Measurements from ENCODE around the gene PI4K2A. TPM values are rescaled to one million over a fixed set of nuclear protein-coding genes. Genes with fewer than 3 reads are reported as not detected.

PI4K2A gene
- total and polyA plus RNA-seq, 2 donors (not counting 1 experiment from before 2014, with no cell fraction given): 7.9 to 17.7 TPM

DNA sequence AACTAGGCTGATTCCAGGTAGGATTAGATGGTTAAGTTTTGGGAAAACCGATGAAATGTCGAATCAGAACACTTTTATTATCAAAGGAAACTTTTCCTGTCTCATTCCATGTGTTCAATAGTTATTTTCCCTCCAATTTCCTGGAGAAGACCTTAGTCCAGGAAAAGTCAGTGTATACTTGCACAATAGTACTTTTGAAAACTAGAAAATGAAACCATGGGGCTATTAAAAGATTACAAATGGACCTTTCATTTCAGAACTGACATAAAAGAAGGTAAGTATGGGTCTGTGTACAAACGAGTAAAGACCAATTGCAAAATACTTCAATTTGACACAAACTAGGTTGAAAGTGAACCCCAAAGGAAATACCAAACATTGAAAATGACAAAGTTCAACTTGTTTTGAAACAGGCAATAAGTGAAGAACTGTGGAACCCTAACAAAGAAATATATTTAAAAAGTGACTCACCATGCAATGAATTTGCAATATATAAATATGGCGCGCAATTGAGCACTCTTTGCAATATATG lies 44.5 kb downstream of the PI4K2A start:
- Histone ChIP-seq H4K20me1 (ENCODE audit: control insufficient read depth, insufficient read depth, low read length, poor library complexity, severe bottlenecking) (no peaks in the 10 kb centered on the region), H3K9ac (ENCODE audit: low read length) (no peak overlapping the region), H3K27ac (ENCODE audit: low read length in 2 of 2) (no peak overlapping the region), H3K79me2 (ENCODE audit: control insufficient read depth, insufficient read depth, low read length) (no peaks in the 10 kb centered on the region), H3K27me3 (replicated peaks in 1 of 4; ENCODE audit: control extremely low read depth in 1 of 4, control insufficient read depth in 3 of 4, insufficient read depth in 4 of 4, low read length in 3 of 4) (no peaks in the 10 kb centered on the region), H3K9me3 (ENCODE audit: control extremely low read depth in 1 of 3, control insufficient read depth in 2 of 3, insufficient read depth in 1 of 3, low read length in 2 of 3) (no peaks in the 10 kb centered on the region), H3K4me2 (replicated peaks; ENCODE audit: low read depth, low read length, poor library complexity, severe bottlenecking) (no peak overlapping the region), H3K4me3 (ENCODE audit: control extremely low read depth in 1 of 5, extremely low read depth in 1 of 5, insufficient read depth in 1 of 5, low read depth in 2 of 5, low read length in 4 of 5) (no peak overlapping the region), H3K36me3 (replicated peaks in 1 of 2; ENCODE audit: control extremely low read depth in 1 of 2, control insufficient read depth in 1 of 2, extremely low read depth in 1 of 2, insufficient read depth in 2 of 2, low read length in 1 of 2) (no peaks in the 10 kb centered on the region), H2AFZ (ENCODE audit: insufficient read depth, low read depth, low read length, poor library complexity, severe bottlenecking) (no peak overlapping the region), H3K4me1 (ENCODE audit: control insufficient read depth in 2 of 2, insufficient read depth in 2 of 2, low read length in 2 of 2) (peaks cover 4 to 15% of the 10 kb centered on the region in 2 donors)
- Mint-ChIP-seq H3K9me3 (ENCODE audit: insufficient read depth) (no peaks in the 10 kb centered on the region), H3K4me1 (peaks cover 14% of the 10 kb centered on the region), H3K27ac (no peak overlapping the region), H3K27me3 (no peaks in the 10 kb centered on the region), H3K4me3 (no peak overlapping the region)
- POLR2A ChIA-PET: no interaction called here
- ATAC-seq (ENCODE audit: low read depth) (no peak), DNase-seq (no peak)
- TF ChIP-seq, protein P1, sequence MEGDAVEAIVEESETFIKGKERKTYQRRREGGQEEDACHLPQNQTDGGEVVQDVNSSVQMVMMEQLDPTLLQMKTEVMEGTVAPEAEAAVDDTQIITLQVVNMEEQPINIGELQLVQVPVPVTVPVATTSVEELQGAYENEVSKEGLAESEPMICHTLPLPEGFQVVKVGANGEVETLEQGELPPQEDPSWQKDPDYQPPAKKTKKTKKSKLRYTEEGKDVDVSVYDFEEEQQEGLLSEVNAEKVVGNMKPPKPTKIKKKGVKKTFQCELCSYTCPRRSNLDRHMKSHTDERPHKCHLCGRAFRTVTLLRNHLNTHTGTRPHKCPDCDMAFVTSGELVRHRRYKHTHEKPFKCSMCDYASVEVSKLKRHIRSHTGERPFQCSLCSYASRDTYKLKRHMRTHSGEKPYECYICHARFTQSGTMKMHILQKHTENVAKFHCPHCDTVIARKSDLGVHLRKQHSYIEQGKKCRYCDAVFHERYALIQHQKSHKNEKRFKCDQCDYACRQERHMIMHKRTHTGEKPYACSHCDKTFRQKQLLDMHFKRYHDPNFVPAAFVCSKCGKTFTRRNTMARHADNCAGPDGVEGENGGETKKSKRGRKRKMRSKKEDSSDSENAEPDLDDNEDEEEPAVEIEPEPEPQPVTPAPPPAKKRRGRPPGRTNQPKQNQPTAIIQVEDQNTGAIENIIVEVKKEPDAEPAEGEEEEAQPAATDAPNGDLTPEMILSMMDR (IDR thresholded peaks at IDR 0.05): no peak
- TF ChIP-seq EZH2 (IDR thresholded peaks at IDR 0.05; ENCODE audit: borderline replicate concordance, insufficient read depth, low read depth, low read length, poor library complexity, severe bottlenecking): no peak
- intact Hi-C loops (cut with micrococcal nuclease): loop anchor here (5.0 kb wide), 1 partner anchor 357 kb away; no protein-coding TSS in a partner anchor
- CTCF ChIA-PET: interaction anchor here (3.4 to 4.0 kb wide), 3 partner anchors 17 to 49 kb away, joined by 13 to 96 read pairs (median 32); partner anchors contain the start of gene ZFYVE27
- WGBS (ENCODE audit: insufficient coverage): 50% methylated on average over 2 of the region's 5 CpGs

DNA sequence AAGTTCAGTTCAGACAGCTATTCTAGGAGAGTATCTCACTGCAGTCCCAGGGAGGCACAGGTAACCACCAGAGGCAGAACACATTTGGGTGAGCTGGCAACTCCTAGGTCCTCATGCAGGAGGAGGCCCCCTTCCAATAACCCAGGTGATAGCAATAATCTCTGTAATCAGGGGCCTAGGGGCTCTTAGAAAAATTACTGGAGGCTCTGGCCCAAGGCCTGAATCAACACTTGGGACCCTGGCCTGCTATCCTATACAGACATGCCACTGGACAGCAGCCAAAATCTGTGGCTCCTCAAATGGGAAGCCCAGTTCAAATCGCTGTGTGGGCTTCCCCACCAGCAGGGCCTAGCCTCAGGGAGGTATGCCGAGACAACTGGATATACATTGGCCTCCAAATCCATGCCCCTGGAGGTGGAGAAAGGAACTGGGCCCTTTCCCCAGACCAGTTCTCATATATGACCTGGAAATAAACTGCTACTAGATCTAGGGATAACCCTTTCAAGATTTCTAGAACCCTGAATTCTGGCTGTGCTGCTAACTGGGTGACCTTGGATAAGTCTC lies 45.0 kb downstream of the PI4K2A start:
- H4K20me1 ChIP-seq (ENCODE audit: control insufficient read depth, insufficient read depth, low read length, poor library complexity, severe bottlenecking): no peaks in the 10 kb centered on the region
- CTCF ChIA-PET: interaction anchor here (0.6 to 4.0 kb wide), 9 partner anchors 9 to 357 kb away, joined by 3 to 96 read pairs (median 6); partner anchors contain the start of gene ZFYVE27
- H3K27me3 ChIP-seq (replicated peaks in 1 of 4; ENCODE audit: control extremely low read depth in 1 of 4, control insufficient read depth in 3 of 4, insufficient read depth in 4 of 4, low read length in 3 of 4): no peaks in the 10 kb centered on the region
- H3K4me3 ChIP-seq (ENCODE audit: control extremely low read depth in 1 of 5, extremely low read depth in 1 of 5, insufficient read depth in 1 of 5, low read depth in 2 of 5, low read length in 4 of 5): no peak overlapping the region
- no peak overlapping the region for H3K4me2 ChIP-seq (replicated peaks; ENCODE audit: low read depth, low read length, poor library complexity, severe bottlenecking)
- H3K36me3 ChIP-seq (replicated peaks in 1 of 2; ENCODE audit: control extremely low read depth in 1 of 2, control insufficient read depth in 1 of 2, extremely low read depth in 1 of 2, insufficient read depth in 2 of 2, low read length in 1 of 2): no peaks in the 10 kb centered on the region
- Mint-ChIP-seq H3K27me3 (no peaks in the 10 kb centered on the region), H3K4me1 (peaks cover 14% of the 10 kb centered on the region), H3K4me3 (no peak overlapping the region), H3K9me3 (ENCODE audit: insufficient read depth) (no peaks in the 10 kb centered on the region), H3K27ac (no peak overlapping the region)
- H3K27ac ChIP-seq (ENCODE audit: low read length in 2 of 2): no peak overlapping the region
- WGBS (ENCODE audit: insufficient coverage): 86% methylated on average over 2 of the region's 2 CpGs
- H3K79me2 ChIP-seq (ENCODE audit: control insufficient read depth, insufficient read depth, low read length): no peaks in the 10 kb centered on the region
- H2AFZ ChIP-seq (ENCODE audit: insufficient read depth, low read depth, low read length, poor library complexity, severe bottlenecking): no peak overlapping the region
- ATAC-seq (ENCODE audit: low read depth) (no peak), DNase-seq (no peak)
- intact Hi-C loops (cut with micrococcal nuclease): loop anchor here (5.0 kb wide), 1 partner anchor 357 kb away; no protein-coding TSS in a partner anchor
- H3K9me3 ChIP-seq (ENCODE audit: control extremely low read depth in 1 of 3, control insufficient read depth in 2 of 3, insufficient read depth in 1 of 3, low read length in 2 of 3): no peaks in the 10 kb centered on the region
- no peak overlapping the region for H3K9ac ChIP-seq (ENCODE audit: low read length)
- peaks cover 4 to 15% of the 10 kb centered on the region in 2 donors for H3K4me1 ChIP-seq (ENCODE audit: control insufficient read depth in 2 of 2, insufficient read depth in 2 of 2, low read length in 2 of 2)
- TF ChIP-seq EZH2 (IDR thresholded peaks at IDR 0.05; ENCODE audit: borderline replicate concordance, insufficient read depth, low read depth, low read length, poor library complexity, severe bottlenecking): no peak
- TF ChIP-seq, protein P1 (IDR thresholded peaks at IDR 0.05): no peak
- POLR2A ChIA-PET: no interaction called here

Measured in B cell (primary cell).